Keratinocyte (primary cell): ENCODE data around the gene STRBP. TPM values are rescaled to one million over a fixed set of nuclear protein-coding genes. Genes with fewer than 3 reads are reported as not detected.

ENCODE experiments used
- DNase-seq: peaks from one replicate; pipeline ENCODE4 v3.0.0-alpha.2; 2011; ENCODE audit warnings: low read depth, missing footprints, low spot score
- FAIRE-seq: peaks from 2 replicates; lab custom pipeline; 2011; peaks lifted over from hg19 to GRCh38; lab: Jason Lieb, UNC
- H2AFZ ChIP-seq: 2 replicates; pipeline ENCODE4 v1.6.0; 2012; ENCODE audit warnings: low read length, control low read depth, inconsistent platforms; ENCODE audit not compliant: control insufficient read depth
- H3K27ac ChIP-seq: 2 replicates; pipeline ENCODE4 v1.5.1; 2011; ENCODE audit warnings: low read length; ENCODE audit not compliant: control insufficient read depth, insufficient read depth
- H3K27me3 ChIP-seq: 3 replicates; pipeline ENCODE4 v1.6.0; 2011; ENCODE audit warnings: low read length; ENCODE audit not compliant: control insufficient read depth, insufficient read depth; ENCODE audit errors: extremely low read depth
- H3K36me3 ChIP-seq, 2 experiments: 2 replicates in 1 of 2; 3 replicates in 1 of 2; pipeline ENCODE4 v1.5.1; 2011; ENCODE audit warnings: low read length in 2 of 2, mild to moderate bottlenecking in 1 of 2; ENCODE audit not compliant: control insufficient read depth in 2 of 2, insufficient read depth in 2 of 2; ENCODE audit errors: extremely low read depth in 1 of 2
- H3K4me1 ChIP-seq: 3 replicates; pipeline ENCODE4 v1.5.1; 2011; ENCODE audit warnings: low read length; ENCODE audit not compliant: control insufficient read depth, insufficient read depth; ENCODE audit errors: extremely low read depth
- H3K4me2 ChIP-seq: 3 replicates; pipeline ENCODE4 v1.6.0; 2011; ENCODE audit warnings: low read depth, low read length; ENCODE audit not compliant: control insufficient read depth, insufficient read depth; ENCODE audit errors: extremely low read depth
- H3K4me3 ChIP-seq, 3 experiments: fragments of 200-600 bp in 1 of 3; sonication (generic) in 1 of 3; 2 replicates in 2 of 3; 3 replicates in 1 of 3; pipeline ENCODE4 v1.5.1; 2011 to 2016; ENCODE audit warnings: low read length in 3 of 3, mild to moderate bottlenecking in 3 of 3, control low read depth in 2 of 3, inconsistent platforms in 1 of 3, low read depth in 1 of 3, mixed read lengths in 1 of 3, mixed run types in 1 of 3, moderate library complexity in 1 of 3; ENCODE audit not compliant: control insufficient read depth in 2 of 3, insufficient read depth in 2 of 3; ENCODE audit errors: extremely low read depth in 1 of 3
- H3K79me2 ChIP-seq: 2 replicates; pipeline ENCODE4 v1.6.0; 2012; ENCODE audit warnings: low read length; ENCODE audit not compliant: control insufficient read depth, insufficient read depth
- H3K9ac ChIP-seq: 3 replicates; pipeline ENCODE4 v1.6.0; 2011; ENCODE audit warnings: low read length; ENCODE audit not compliant: control insufficient read depth, insufficient read depth; ENCODE audit errors: extremely low read depth
- H3K9me1 ChIP-seq: 3 replicates; pipeline ENCODE4 v1.6.0; 2011; ENCODE audit warnings: low read length; ENCODE audit not compliant: control insufficient read depth, insufficient read depth; ENCODE audit errors: extremely low read depth
- H3K9me3 ChIP-seq: 2 replicates; pipeline ENCODE4 v1.5.1; 2012; ENCODE audit warnings: low read depth, low read length; ENCODE audit not compliant: control insufficient read depth
- H4K20me1 ChIP-seq: 3 replicates; pipeline ENCODE4 v1.6.0; 2011; ENCODE audit warnings: low read length; ENCODE audit not compliant: control insufficient read depth, insufficient read depth; ENCODE audit errors: extremely low read depth
- EZH2 ChIP-seq: IDR thresholded peaks from one replicate; pipeline ENCODE4 v1.6.1; 2012; ENCODE audit warnings: inconsistent platforms, mild to moderate bottlenecking, low read length, moderate library complexity
- dilution Hi-C: fragments of 300-500 bp; cut with MboI; formaldehyde crosslinking; loops from one replicate; pipeline ENCODE4 v1.7.0; 2020; ENCODE audit warnings: low sequenced_read_pairs; ENCODE audit not compliant: extremely low pct_ligation_motif_present
- polyA plus RNA-seq, 5 experiments: library from polyadenylated mRNA; depleted of rRNA in 3 of 5; stranded (reverse) in 3 of 5; stranded (forward) in 1 of 5; unstranded in 1 of 5; fragments of >200 nt; gene quantifications; 1 replicate in 1 of 5; 2 replicates in 3 of 5; 3 replicates in 1 of 5; pipeline versions ENCODE4 v1.2.1 to v1.2.3, GENCODE V29; 2011 to 2012; ENCODE audit warnings: missing spikeins in 2 of 5, low read depth in 1 of 5, low replicate concordance in 1 of 5
- TF ChIP-seq, protein P1 (sequence below), 3 experiments: IDR thresholded peaks in 1 of 3; conservative IDR thresholded peaks in 1 of 3; optimal IDR thresholded peaks in 1 of 3; 2 replicates in 2 of 3; 3 replicates in 1 of 3; pipeline versions ENCODE3 to v1.5.1; 2011; ENCODE audit warnings: low read length in 3 of 3, mild to moderate bottlenecking in 3 of 3, moderate library complexity in 2 of 3, control low read depth in 1 of 3, inconsistent platforms in 1 of 3; ENCODE audit not compliant: insufficient read depth in 2 of 3; ENCODE audit errors: extremely low read depth in 1 of 3

STRBP gene
- polyA plus RNA-seq, 1 donor (not counting 4 experiments of a cell fraction or from before 2014, with no cell fraction given) = 11.3 TPM

GRCh38 chr9:123169926-123170325, 98.5 kb downstream of the STRBP start:
- TF ChIP-seq EZH2 = no peak
- TF ChIP-seq, protein P1, sequence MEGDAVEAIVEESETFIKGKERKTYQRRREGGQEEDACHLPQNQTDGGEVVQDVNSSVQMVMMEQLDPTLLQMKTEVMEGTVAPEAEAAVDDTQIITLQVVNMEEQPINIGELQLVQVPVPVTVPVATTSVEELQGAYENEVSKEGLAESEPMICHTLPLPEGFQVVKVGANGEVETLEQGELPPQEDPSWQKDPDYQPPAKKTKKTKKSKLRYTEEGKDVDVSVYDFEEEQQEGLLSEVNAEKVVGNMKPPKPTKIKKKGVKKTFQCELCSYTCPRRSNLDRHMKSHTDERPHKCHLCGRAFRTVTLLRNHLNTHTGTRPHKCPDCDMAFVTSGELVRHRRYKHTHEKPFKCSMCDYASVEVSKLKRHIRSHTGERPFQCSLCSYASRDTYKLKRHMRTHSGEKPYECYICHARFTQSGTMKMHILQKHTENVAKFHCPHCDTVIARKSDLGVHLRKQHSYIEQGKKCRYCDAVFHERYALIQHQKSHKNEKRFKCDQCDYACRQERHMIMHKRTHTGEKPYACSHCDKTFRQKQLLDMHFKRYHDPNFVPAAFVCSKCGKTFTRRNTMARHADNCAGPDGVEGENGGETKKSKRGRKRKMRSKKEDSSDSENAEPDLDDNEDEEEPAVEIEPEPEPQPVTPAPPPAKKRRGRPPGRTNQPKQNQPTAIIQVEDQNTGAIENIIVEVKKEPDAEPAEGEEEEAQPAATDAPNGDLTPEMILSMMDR (optimal IDR thresholded peaks at IDR 0.05 in 1 of 3, IDR thresholded peaks at IDR 0.05 in 1 of 3, conservative IDR thresholded peaks at IDR 0.05 in 1 of 3; ENCODE audit: extremely low read depth in 1 of 3, insufficient read depth in 2 of 3, low read length in 3 of 3) = no peak
- no peak for FAIRE-seq
- H3K9me3 ChIP-seq = no peaks in the 10 kb centered on the region

DNA sequence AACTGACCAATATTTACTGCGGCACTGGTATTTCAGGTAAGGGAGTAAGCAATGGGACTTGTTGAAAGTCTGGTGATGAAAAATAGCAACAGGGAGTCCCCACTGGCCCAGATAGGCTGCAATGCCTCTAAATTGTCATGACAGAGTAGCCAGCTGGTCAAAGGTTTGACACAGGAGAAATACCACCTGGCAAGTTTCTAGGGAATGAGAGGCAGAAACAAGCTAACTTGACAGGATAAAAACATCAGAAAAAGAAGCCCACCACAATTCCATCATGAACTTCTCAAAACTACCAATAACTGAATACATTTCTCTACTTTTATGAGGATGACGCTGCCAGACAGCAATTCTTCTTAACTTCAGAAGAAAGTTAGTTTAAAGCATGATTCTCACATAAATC, 99.8 kb downstream of the STRBP start:
- Histone ChIP-seq H3K9me1 (no peaks in the 10 kb centered on the region), H3K27ac (no peak overlapping the region), H3K36me3 (no peaks in the 10 kb centered on the region), H2AFZ (no peak overlapping the region), H3K79me2 (no peaks in the 10 kb centered on the region), H3K4me2 (no peak overlapping the region), H3K9ac (no peak overlapping the region), H3K4me3 (no peak overlapping the region), H3K4me1 (no peaks in the 10 kb centered on the region), H4K20me1 (no peaks in the 10 kb centered on the region), H3K9me3 (no peaks in the 10 kb centered on the region), H3K27me3 (no peaks in the 10 kb centered on the region)
- TF ChIP-seq, protein P1 (optimal IDR thresholded peaks at IDR 0.05 in 1 of 3, IDR thresholded peaks at IDR 0.05 in 1 of 3, conservative IDR thresholded peaks at IDR 0.05 in 1 of 3; ENCODE audit: extremely low read depth in 1 of 3, insufficient read depth in 2 of 3, low read length in 3 of 3) = no peak
- TF ChIP-seq EZH2 = no peak
- DNase-seq (no peak), FAIRE-seq (no peak)
- dilution Hi-C loops = no loop called here

More at GRCh38 chr9:123169926-123170325, 98.5 kb downstream of the STRBP start:
- no peaks in the 10 kb centered on the region for H3K36me3 ChIP-seq
- H2AFZ ChIP-seq = no peak overlapping the region
- dilution Hi-C loops = no loop called here
- no peak overlapping the region for H3K9ac ChIP-seq
- H3K27ac ChIP-seq = no peak overlapping the region
- H4K20me1 ChIP-seq = no peaks in the 10 kb centered on the region
- no peak overlapping the region for H3K4me2 ChIP-seq
- no peak overlapping the region for H3K4me3 ChIP-seq
- H3K27me3 ChIP-seq = no peaks in the 10 kb centered on the region
- no peaks in the 10 kb centered on the region for H3K9me1 ChIP-seq
- H3K4me1 ChIP-seq = no peaks in the 10 kb centered on the region
- no peaks in the 10 kb centered on the region for H3K79me2 ChIP-seq
- no peak for DNase-seq
